ENCODE measurements around the gene SEC23A. TPM values are rescaled to one million over a fixed set of nuclear protein-coding genes. Genes with fewer than 3 reads are reported as not detected.
"Not testable (repeated sequence)": the region's sequence is repeated elsewhere in the genome, so short reads cannot be mapped to it uniquely, and the experiment has no call there.

Gene SEC23A
- total and polyA plus RNA-seq, 4 donors, result 36.5 to 169 (median 52.1) TPM

DNA sequence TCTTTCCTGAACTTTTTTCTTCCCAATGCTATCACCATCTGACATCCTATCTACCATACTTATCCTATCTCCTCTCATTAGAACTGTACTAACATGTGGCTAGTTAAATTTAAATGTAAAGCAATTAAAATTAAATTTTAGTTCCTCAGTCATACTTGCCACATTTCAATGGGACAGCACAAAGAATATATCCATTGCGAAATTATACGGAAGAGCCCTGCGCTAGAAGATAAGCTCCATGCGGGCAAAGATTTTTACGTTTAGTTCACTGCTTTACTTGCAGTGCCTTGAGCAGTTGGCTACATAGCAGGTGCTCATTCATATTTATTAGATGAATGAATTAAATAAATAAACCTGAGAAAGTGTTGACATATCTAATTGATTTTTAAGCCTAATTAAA, 33.1 kb downstream of the SEC23A start:
- no peak for DNase-seq (ENCODE audit: low spot score)
- H3K36me3 ChIP-seq (ENCODE audit: control insufficient read depth in 4 of 4, insufficient read depth in 3 of 4, low read depth in 1 of 4, low read length in 3 of 4), result peaks cover 10 to 30% (median 24%) of the 10 kb centered on the region in 4 donors
- TF ChIP-seq, protein P1, sequence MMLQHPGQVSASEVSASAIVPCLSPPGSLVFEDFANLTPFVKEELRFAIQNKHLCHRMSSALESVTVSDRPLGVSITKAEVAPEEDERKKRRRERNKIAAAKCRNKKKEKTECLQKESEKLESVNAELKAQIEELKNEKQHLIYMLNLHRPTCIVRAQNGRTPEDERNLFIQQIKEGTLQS (IDR thresholded peaks at IDR 0.05), result no peak

DNA sequence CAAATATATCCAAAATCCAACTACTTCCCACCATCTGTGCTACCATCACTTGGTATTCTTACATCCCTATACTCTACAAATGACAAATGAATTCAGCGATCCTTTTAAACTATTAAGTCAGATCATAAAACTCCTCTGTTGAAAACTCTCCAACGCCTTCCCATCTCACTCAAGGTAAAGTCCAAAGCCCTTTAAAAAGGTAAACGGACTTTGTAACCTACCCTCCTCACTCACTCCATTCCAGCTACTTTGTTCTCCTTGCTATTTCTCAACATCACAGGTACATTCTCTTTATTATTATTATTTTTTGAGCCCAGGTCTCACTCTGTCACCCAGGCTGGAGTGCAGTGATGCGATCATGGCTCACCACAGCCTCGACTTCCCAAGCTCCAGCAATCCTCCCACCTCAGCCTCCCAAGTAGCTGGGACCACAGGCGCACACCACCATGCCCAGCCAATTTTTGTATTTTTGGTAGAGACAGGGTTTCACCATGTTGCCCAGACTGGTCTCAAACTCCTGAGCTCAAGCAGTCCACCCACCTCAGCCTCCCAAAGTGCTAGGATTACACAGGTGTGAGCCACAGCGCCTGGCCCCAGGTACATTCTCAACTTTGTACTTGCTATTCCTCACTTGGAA, 33.7 kb downstream of the SEC23A start:
- TF ChIP-seq HNF4A (conservative IDR thresholded peaks at IDR 0.05), result peak; percentile 67 to 78
- peak; percentile 17 for TF ChIP-seq HNF4G (IDR thresholded peaks at IDR 0.05)
- peaks cover 9 to 35% (median 29%) of the 10 kb centered on the region in 4 donors for H3K36me3 ChIP-seq (ENCODE audit: control insufficient read depth in 4 of 4, insufficient read depth in 3 of 4, low read depth in 1 of 4, low read length in 3 of 4)
- H3K9ac ChIP-seq (ENCODE audit: low read depth in 1 of 2, low read length in 2 of 2); H3K27ac ChIP-seq (ENCODE audit: low read depth in 1 of 2, low read length in 2 of 2); H3K27me3 ChIP-seq (ENCODE audit: control insufficient read depth in 4 of 4, insufficient read depth in 4 of 4, low read length in 3 of 4); H3K4me1 ChIP-seq (ENCODE audit: control insufficient read depth in 4 of 4, insufficient read depth in 4 of 4, low read length in 3 of 4); DNase-seq (ENCODE audit: low spot score); H3K9me3 ChIP-seq (ENCODE audit: control insufficient read depth in 4 of 4, low read length in 3 of 4); H3K4me3 ChIP-seq (ENCODE audit: low read depth in 1 of 3, low read length in 3 of 3): not testable (repeated sequence)
- WGBS, result 75% methylated on average over 7 of the region's 7 CpGs

More for the DNA sequence above, 33.1 kb downstream of the SEC23A start:
- Histone ChIP-seq H3K4me3 (ENCODE audit: low read depth in 1 of 3, low read length in 3 of 3) (no peak overlapping the region), H3K27ac (ENCODE audit: low read depth in 1 of 2, low read length in 2 of 2) (no peak overlapping the region), H3K9me3 (ENCODE audit: control insufficient read depth in 4 of 4, low read length in 3 of 4) (no peaks in the 10 kb centered on the region), H3K4me1 (ENCODE audit: control insufficient read depth in 4 of 4, insufficient read depth in 4 of 4, low read length in 3 of 4) (peaks cover 0 to 8% (median 4%) of the 10 kb centered on the region in 4 donors), H3K27me3 (ENCODE audit: control insufficient read depth in 4 of 4, insufficient read depth in 4 of 4, low read length in 3 of 4) (no peaks in the 10 kb centered on the region), H3K9ac (ENCODE audit: low read depth in 1 of 2, low read length in 2 of 2) (no peak overlapping the region)
- 96% methylated on average over 5 of the region's 5 CpGs for WGBS

DNA sequence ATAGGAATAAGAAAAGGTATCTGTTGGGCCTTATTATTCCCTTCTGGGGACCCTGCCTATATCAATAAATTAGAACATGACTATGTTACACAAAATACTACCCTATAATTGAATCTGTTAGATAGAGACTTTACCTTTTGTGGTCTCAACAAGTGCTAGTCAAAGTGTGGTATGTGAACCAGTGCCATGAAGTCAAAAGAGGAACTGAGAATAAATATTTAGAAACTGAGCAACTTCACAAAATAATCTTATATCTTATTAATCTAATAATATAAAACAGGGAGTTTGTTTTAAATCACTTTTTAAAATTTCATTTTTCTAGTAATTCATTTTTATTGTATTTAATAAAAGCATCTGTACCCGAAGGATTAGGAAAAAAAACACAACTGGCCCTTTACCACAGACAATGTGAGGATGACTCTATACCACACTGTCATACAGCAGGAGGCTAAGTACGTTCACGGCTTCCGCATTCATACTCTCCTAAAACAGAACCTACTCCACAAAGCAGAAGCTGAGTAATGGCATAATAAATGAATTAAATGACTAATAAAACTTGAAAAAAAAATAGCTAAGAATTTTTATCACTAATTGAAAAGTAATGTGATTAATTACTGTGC, 42.1 kb downstream of the SEC23A start:
- Histone ChIP-seq H3K27ac (ENCODE audit: low read depth in 1 of 2, low read length in 2 of 2) (no peak overlapping the region), H3K9ac (ENCODE audit: low read depth in 1 of 2, low read length in 2 of 2) (no peak overlapping the region), H3K9me3 (ENCODE audit: control insufficient read depth in 4 of 4, low read length in 3 of 4) (peaks cover 0 to 14% (median 3%) of the 10 kb centered on the region in 4 donors), H3K4me1 (ENCODE audit: control insufficient read depth in 4 of 4, insufficient read depth in 4 of 4, low read length in 3 of 4) (peaks cover 0 to 4% (median 0%) of the 10 kb centered on the region in 4 donors), H3K27me3 (ENCODE audit: control insufficient read depth in 4 of 4, insufficient read depth in 4 of 4, low read length in 3 of 4) (no peaks in the 10 kb centered on the region), H3K4me3 (ENCODE audit: low read depth in 1 of 3, low read length in 3 of 3) (no peak overlapping the region), H3K36me3 (ENCODE audit: control insufficient read depth in 4 of 4, insufficient read depth in 3 of 4, low read depth in 1 of 4, low read length in 3 of 4) (peaks cover 3 to 52% (median 37%) of the 10 kb centered on the region in 4 donors)
- WGBS, result 98% methylated on average over 4 of the region's 4 CpGs
- no peak for DNase-seq (ENCODE audit: low spot score)
- TF ChIP-seq, protein P2, sequence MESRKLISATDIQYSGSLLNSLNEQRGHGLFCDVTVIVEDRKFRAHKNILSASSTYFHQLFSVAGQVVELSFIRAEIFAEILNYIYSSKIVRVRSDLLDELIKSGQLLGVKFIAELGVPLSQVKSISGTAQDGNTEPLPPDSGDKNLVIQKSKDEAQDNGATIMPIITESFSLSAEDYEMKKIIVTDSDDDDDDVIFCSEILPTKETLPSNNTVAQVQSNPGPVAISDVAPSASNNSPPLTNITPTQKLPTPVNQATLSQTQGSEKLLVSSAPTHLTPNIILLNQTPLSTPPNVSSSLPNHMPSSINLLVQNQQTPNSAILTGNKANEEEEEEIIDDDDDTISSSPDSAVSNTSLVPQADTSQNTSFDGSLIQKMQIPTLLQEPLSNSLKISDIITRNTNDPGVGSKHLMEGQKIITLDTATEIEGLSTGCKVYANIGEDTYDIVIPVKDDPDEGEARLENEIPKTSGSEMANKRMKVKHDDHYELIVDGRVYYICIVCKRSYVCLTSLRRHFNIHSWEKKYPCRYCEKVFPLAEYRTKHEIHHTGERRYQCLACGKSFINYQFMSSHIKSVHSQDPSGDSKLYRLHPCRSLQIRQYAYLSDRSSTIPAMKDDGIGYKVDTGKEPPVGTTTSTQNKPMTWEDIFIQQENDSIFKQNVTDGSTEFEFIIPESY (IDR thresholded peaks at IDR 0.05), result no peak
- TF ChIP-seq FOXA1 (IDR thresholded peaks at IDR 0.05) (no peak), TAF1 (conservative IDR thresholded peaks at IDR 0.05) (no peak), SP1 (IDR thresholded peaks at IDR 0.05) (no peak), HNF4G (IDR thresholded peaks at IDR 0.05) (no peak), GABPA (IDR thresholded peaks at IDR 0.05 in 1 of 2, conservative IDR thresholded peaks at IDR 0.05 in 1 of 2) (no peak), JUND (IDR thresholded peaks at IDR 0.05) (no peak), HNF4A (conservative IDR thresholded peaks at IDR 0.05) (no peak)
- TF ChIP-seq, protein P3, sequence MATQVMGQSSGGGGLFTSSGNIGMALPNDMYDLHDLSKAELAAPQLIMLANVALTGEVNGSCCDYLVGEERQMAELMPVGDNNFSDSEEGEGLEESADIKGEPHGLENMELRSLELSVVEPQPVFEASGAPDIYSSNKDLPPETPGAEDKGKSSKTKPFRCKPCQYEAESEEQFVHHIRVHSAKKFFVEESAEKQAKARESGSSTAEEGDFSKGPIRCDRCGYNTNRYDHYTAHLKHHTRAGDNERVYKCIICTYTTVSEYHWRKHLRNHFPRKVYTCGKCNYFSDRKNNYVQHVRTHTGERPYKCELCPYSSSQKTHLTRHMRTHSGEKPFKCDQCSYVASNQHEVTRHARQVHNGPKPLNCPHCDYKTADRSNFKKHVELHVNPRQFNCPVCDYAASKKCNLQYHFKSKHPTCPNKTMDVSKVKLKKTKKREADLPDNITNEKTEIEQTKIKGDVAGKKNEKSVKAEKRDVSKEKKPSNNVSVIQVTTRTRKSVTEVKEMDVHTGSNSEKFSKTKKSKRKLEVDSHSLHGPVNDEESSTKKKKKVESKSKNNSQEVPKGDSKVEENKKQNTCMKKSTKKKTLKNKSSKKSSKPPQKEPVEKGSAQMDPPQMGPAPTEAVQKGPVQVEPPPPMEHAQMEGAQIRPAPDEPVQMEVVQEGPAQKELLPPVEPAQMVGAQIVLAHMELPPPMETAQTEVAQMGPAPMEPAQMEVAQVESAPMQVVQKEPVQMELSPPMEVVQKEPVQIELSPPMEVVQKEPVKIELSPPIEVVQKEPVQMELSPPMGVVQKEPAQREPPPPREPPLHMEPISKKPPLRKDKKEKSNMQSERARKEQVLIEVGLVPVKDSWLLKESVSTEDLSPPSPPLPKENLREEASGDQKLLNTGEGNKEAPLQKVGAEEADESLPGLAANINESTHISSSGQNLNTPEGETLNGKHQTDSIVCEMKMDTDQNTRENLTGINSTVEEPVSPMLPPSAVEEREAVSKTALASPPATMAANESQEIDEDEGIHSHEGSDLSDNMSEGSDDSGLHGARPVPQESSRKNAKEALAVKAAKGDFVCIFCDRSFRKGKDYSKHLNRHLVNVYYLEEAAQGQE (IDR thresholded peaks at IDR 0.05), result no peak
- TF ChIP-seq, protein P1 (IDR thresholded peaks at IDR 0.05), result no peak
- TF ChIP-seq, protein P4, sequence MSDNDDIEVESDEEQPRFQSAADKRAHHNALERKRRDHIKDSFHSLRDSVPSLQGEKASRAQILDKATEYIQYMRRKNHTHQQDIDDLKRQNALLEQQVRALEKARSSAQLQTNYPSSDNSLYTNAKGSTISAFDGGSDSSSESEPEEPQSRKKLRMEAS (IDR thresholded peaks at IDR 0.05), result no peak
- TF ChIP-seq, protein P5, sequence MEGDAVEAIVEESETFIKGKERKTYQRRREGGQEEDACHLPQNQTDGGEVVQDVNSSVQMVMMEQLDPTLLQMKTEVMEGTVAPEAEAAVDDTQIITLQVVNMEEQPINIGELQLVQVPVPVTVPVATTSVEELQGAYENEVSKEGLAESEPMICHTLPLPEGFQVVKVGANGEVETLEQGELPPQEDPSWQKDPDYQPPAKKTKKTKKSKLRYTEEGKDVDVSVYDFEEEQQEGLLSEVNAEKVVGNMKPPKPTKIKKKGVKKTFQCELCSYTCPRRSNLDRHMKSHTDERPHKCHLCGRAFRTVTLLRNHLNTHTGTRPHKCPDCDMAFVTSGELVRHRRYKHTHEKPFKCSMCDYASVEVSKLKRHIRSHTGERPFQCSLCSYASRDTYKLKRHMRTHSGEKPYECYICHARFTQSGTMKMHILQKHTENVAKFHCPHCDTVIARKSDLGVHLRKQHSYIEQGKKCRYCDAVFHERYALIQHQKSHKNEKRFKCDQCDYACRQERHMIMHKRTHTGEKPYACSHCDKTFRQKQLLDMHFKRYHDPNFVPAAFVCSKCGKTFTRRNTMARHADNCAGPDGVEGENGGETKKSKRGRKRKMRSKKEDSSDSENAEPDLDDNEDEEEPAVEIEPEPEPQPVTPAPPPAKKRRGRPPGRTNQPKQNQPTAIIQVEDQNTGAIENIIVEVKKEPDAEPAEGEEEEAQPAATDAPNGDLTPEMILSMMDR (IDR thresholded peaks at IDR 0.05; ENCODE audit: low read depth, low read length, missing input control), result no peak

All from liver (tissue), 9 donors.